ENCODE data around the gene UGT1A8.

- TF ChIP-seq YY1 (IDR thresholded peaks at IDR 0.05; ENCODE audit: insufficient read depth, insufficient read length) = no peak
- no peak for TF ChIP-seq ZNF274 (IDR thresholded peaks at IDR 0.05; ENCODE audit: low read depth, low read length)
Measured at GRCh38 chr2:233772583-233772982, 155.2 kb downstream of the UGT1A8 start.

Data from NT2/D1 (cell line).